ENCODE measurements around the gene EHD4.

Gene EHD4

GRCh38 chr15:41847981-41848380, 124.4 kb downstream of the EHD4 start:
- DNase-seq (ENCODE audit: low read depth in 2 of 3, low spot score in 1 of 3), result no peak

GRCh38 chr15:41847206-41847605, 125.2 kb downstream of the EHD4 start:
- no peak for DNase-seq (ENCODE audit: low read depth in 2 of 3, low spot score in 1 of 3)

All from stimulated activated CD4-positive, alpha-beta T cell treated with anti-CD3 and anti-CD28 coated beads, Interleukin-12 subunit alpha, Interleukin-12 subunit beta, amount 100 ng/mL, for 48 hours (primary cell).